HG03571 (cell line): ENCODE results near the gene TPM1.

ENCODE experiments used
- ATAC-seq: cut with Tn5 transposase; IDR thresholded peaks from one replicate; pipeline ENCODE4 v1.9.1; 2021; ENCODE audit not compliant: unreplicated experiment

Gene TPM1

GRCh38 chr15:63040954-63041353, 1.6 kb upstream of the TPM1 start:
- no peak for ATAC-seq

- no peak for ATAC-seq
Observed at GRCh38 chr15:63041402-63041973, 1.1 kb upstream of the TPM1 start.

- no peak for ATAC-seq
Observed at GRCh38 chr15:63042877-63043334, 359 bp downstream of the TPM1 start.

GRCh38 chr15:63043335-63044076, 959 bp downstream of the TPM1 start:
- no peak for ATAC-seq

GRCh38 chr15:63044077-63044644, 1.6 kb downstream of the TPM1 start:
- no peak for ATAC-seq

- ATAC-seq, result no peak
Observed at GRCh38 chr15:63044645-63045464, 2.3 kb downstream of the TPM1 start.

GRCh38 chr15:63045465-63045840, 2.9 kb downstream of the TPM1 start:
- no peak for ATAC-seq

- no peak for ATAC-seq
Observed at GRCh38 chr15:63045879-63046278, 3.3 kb downstream of the TPM1 start.

- no peak for ATAC-seq
Observed at GRCh38 chr15:63046917-63047760, 4.6 kb downstream of the TPM1 start.

GRCh38 chr15:63047792-63048114, 5.2 kb downstream of the TPM1 start:
- no peak for ATAC-seq

- peak; percentile 72 for ATAC-seq
Observed at GRCh38 chr15:63048115-63048775, 5.7 kb downstream of the TPM1 start.

- no peak for ATAC-seq
Observed at GRCh38 chr15:63048776-63049665, 6.5 kb downstream of the TPM1 start.

- no peak for ATAC-seq
Observed at GRCh38 chr15:63049783-63050371, 7.3 kb downstream of the TPM1 start.

GRCh38 chr15:63050731-63051155, 8.2 kb downstream of the TPM1 start:
- no peak for ATAC-seq

GRCh38 chr15:63051156-63052066, 8.9 kb downstream of the TPM1 start:
- no peak for ATAC-seq

- ATAC-seq, result no peak
Observed at GRCh38 chr15:63052077-63052841, 9.7 kb downstream of the TPM1 start.
